Mesendoderm (in vitro differentiated cells): ENCODE measurements around the gene PTGR3.

Experiments
- DNase-seq: peaks from one replicate; pipeline ENCODE4 v3.0.0; 2013
- H2AK5ac ChIP-seq: 2 replicates; pipeline ENCODE4 v1.6.1; 2013; ENCODE audit warnings: low read length, inconsistent platforms
- H2BK120ac ChIP-seq: 2 replicates; pipeline ENCODE4 v1.6.1; 2013; ENCODE audit warnings: low read depth, mild to moderate bottlenecking, low read length, moderate library complexity, mixed read lengths
- H2BK15ac ChIP-seq: replicated peaks from 2 replicates; pipeline ENCODE4 v1.6.1; 2013; ENCODE audit warnings: low read depth, mild to moderate bottlenecking, moderate library complexity
- H2BK5ac ChIP-seq: 2 replicates; pipeline ENCODE4 v1.6.1; 2013; ENCODE audit warnings: low read length, inconsistent platforms
- H3K18ac ChIP-seq: 2 replicates; pipeline ENCODE4 v1.6.1; 2013; ENCODE audit warnings: mild to moderate bottlenecking, low read length, mixed read lengths
- H3K23ac ChIP-seq: one replicate; pipeline ENCODE4 v1.6.1; 2013; ENCODE audit warnings: low read length
- H3K27ac ChIP-seq: 2 replicates; pipeline ENCODE4 v1.5.1; 2013; ENCODE audit warnings: low read depth, mild to moderate bottlenecking, inconsistent platforms, low read length, moderate library complexity
- H3K27me3 ChIP-seq: 2 replicates; pipeline ENCODE4 v1.6.1; 2013; ENCODE audit warnings: low read length, control low read depth, mild to moderate bottlenecking, inconsistent platforms; ENCODE audit not compliant: insufficient read depth, poor library complexity
- H3K36me3 ChIP-seq: 2 replicates; pipeline ENCODE4 v1.6.1; 2013; ENCODE audit warnings: low read length, inconsistent platforms; ENCODE audit not compliant: control insufficient read depth, insufficient read depth
- H3K4ac ChIP-seq: one replicate; pipeline ENCODE4 v1.6.1; 2013; ENCODE audit warnings: low read depth, mild to moderate bottlenecking, low read length, moderate library complexity
- H3K4me1 ChIP-seq: 2 replicates; pipeline ENCODE4 v1.6.1; 2013; ENCODE audit warnings: low read depth, low read length, inconsistent platforms; ENCODE audit not compliant: control insufficient read depth
- H3K4me2 ChIP-seq: 2 replicates; pipeline ENCODE4 v1.6.1; 2013; ENCODE audit warnings: low read length
- H3K4me3 ChIP-seq: 2 replicates; pipeline ENCODE4 v1.5.1; 2013; ENCODE audit warnings: mild to moderate bottlenecking, low read length
- H3K56ac ChIP-seq: one replicate; pipeline ENCODE4 v1.6.1; 2013; ENCODE audit warnings: low read length
- H3K79me1 ChIP-seq: 2 replicates; pipeline ENCODE4 v1.6.1; 2013; ENCODE audit warnings: low read length, inconsistent platforms
- H3K79me2 ChIP-seq: 2 replicates; pipeline ENCODE4 v1.6.1; 2013; ENCODE audit warnings: mild to moderate bottlenecking, low read length; ENCODE audit not compliant: control insufficient read depth, insufficient read depth
- H3K9ac ChIP-seq: 2 replicates; pipeline ENCODE4 v1.6.1; 2013; ENCODE audit warnings: low read length, inconsistent platforms
- H4K5ac ChIP-seq: one replicate; pipeline ENCODE4 v1.6.1; 2013; ENCODE audit warnings: low read length
- H4K8ac ChIP-seq: one replicate; pipeline ENCODE4 v1.6.1; 2013; ENCODE audit warnings: low read depth, mild to moderate bottlenecking, control low read depth, low read length, moderate library complexity
- WGBS: extraction: QIAGEN DNeasy Blood & Tissue Kit; methylation state at CpG from one replicate; pipeline ENCODE4 v1.1.7; 2013; ENCODE audit warnings: low lambda C conversion rate, missing lambda C conversion rate; ENCODE audit not compliant: insufficient coverage; ENCODE audit errors: extremely low coverage; 5-methylcytosine and 5-hydroxymethylcytosine counted together

PTGR3 gene

DNA sequence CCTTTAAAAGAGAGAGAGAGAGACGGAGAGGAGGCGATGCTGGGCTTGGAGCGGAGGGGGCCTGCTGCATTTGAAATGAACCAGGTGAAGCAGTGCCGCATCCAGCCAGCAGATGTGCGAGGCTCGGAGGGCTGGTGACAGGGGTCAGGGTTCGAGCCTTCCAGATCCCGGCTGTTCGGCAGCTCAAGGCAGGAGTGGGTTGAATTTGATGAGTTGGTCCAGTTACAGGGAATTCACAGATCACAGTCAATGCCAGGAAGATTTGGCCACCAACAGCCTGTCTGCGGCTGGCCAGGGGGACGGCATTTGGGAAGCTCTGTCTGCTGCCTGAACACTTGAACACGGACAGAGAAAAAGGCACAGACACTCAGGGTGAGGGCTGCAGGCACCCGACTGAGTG lies 48.6 kb downstream of the PTGR3 start:
- no peak overlapping the region for H3K4ac ChIP-seq

DNA sequence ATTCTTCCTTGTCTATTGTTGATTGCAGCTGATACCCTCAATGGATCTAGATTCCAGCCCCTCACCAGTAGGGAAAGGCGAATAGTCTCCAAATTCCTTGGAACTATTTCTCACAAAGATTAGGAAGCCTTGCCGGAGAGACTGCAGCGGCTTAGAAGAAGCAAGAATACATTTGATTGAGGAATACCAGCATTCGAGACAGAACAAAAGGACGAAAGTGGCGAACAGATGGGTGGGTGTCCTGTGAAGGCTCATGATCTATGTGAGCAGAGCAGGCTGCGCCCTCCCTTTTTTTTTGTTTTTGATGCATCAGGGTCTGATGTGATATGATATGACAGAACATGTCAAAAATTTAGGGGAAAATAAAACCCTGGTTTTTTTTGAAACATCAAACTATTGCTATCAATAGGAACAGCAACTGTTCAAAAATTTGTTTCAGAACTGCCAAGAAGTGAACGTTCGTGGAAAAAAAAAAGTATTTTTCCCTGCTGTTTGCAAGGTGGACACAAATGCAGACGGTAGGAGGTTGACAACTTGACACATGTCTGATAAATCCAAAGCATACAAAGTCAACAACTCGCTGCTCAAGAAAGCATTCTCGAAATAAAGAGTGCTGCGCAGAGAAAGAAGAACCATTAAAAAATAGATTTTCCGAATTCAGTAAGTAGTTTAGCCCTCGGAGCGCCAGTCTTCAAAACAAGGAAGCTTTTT lies 49.1 kb downstream of the PTGR3 start:
- Histone ChIP-seq H4K5ac (no peak overlapping the region), H3K4me2 (no peak overlapping the region), H3K9ac (no peak overlapping the region), H3K4me3 (no peak overlapping the region), H2AK5ac (no peak overlapping the region), H3K27me3 (no peaks in the 10 kb centered on the region), H3K18ac (no peak overlapping the region), H3K79me2 (no peaks in the 10 kb centered on the region), H3K27ac (no peak overlapping the region), H2BK120ac (no peak overlapping the region), H3K23ac (no peak overlapping the region), H4K8ac (no peak overlapping the region), H3K79me1 (no peaks in the 10 kb centered on the region), H2BK15ac (no peak overlapping the region), H3K4ac (no peak overlapping the region), H3K36me3 (no peaks in the 10 kb centered on the region), H2BK5ac (no peak overlapping the region), H3K56ac (no peak overlapping the region), H3K4me1 (peaks cover 6% of the 10 kb centered on the region)
- peak; percentile 78 for DNase-seq
- WGBS: no CpG with 5 or more reads among the region's 16 CpGs

More for the DNA sequence above, 48.6 kb downstream of the PTGR3 start:
- WGBS: no CpG with 5 or more reads among the region's 13 CpGs
- no peak overlapping the region for H3K4me3 ChIP-seq
- DNase-seq: peak; percentile 10
- no peak overlapping the region for H3K56ac ChIP-seq
- H3K79me1 ChIP-seq: no peaks in the 10 kb centered on the region
- H3K27me3 ChIP-seq: no peaks in the 10 kb centered on the region
- H4K5ac ChIP-seq: no peak overlapping the region
- H3K23ac ChIP-seq: no peak overlapping the region
- no peak overlapping the region for H4K8ac ChIP-seq
- H3K9ac ChIP-seq: no peak overlapping the region
- H3K36me3 ChIP-seq: no peaks in the 10 kb centered on the region
- no peak overlapping the region for H2BK15ac ChIP-seq
- no peak overlapping the region for H2BK5ac ChIP-seq
- H3K4me2 ChIP-seq: no peak overlapping the region
- no peak overlapping the region for H2AK5ac ChIP-seq
- peaks cover 6% of the 10 kb centered on the region for H3K4me1 ChIP-seq
- H2BK120ac ChIP-seq: no peak overlapping the region
- no peak overlapping the region for H3K18ac ChIP-seq
- no peak overlapping the region for H3K27ac ChIP-seq
- no peaks in the 10 kb centered on the region for H3K79me2 ChIP-seq

GRCh38 chr18:75159238-75159518 lies 49.8 kb downstream of the PTGR3 start:
- no peak overlapping the region for H3K27ac ChIP-seq
- no peak overlapping the region for H2AK5ac ChIP-seq
- no peak overlapping the region for H3K4me3 ChIP-seq
- no peak overlapping the region for H2BK120ac ChIP-seq
- no peak overlapping the region for H2BK15ac ChIP-seq
- H3K9ac ChIP-seq: no peak overlapping the region
- H3K23ac ChIP-seq: no peak overlapping the region
- WGBS: no CpG with 5 or more reads among the region's 9 CpGs
- no peak overlapping the region for H3K18ac ChIP-seq
- H3K27me3 ChIP-seq: no peaks in the 10 kb centered on the region
- no peaks in the 10 kb centered on the region for H3K36me3 ChIP-seq
- H3K56ac ChIP-seq: no peak overlapping the region
- no peak for DNase-seq
- H3K4me2 ChIP-seq: no peak overlapping the region
- no peak overlapping the region for H3K4ac ChIP-seq
- no peaks in the 10 kb centered on the region for H3K79me2 ChIP-seq
- no peak overlapping the region for H4K8ac ChIP-seq
- H3K4me1 ChIP-seq: peaks cover 6% of the 10 kb centered on the region
- no peak overlapping the region for H2BK5ac ChIP-seq
- H3K79me1 ChIP-seq: no peaks in the 10 kb centered on the region
- H4K5ac ChIP-seq: no peak overlapping the region
